Osteocyte (in vitro differentiated cells): ENCODE data around the gene CWC27. TPM values are rescaled to one million over a fixed set of nuclear protein-coding genes. Genes with fewer than 3 reads are reported as not detected.

Experiments used
- DNase-seq: peaks from one replicate; pipeline ENCODE4 v3.0.0; 2021; ENCODE audit warnings: mixed read lengths; ENCODE audit not compliant: unreplicated experiment; ENCODE audit errors: extremely low spot score
- H3K27ac Mint-ChIP-seq: one replicate; pipeline ENCODE4 v1.8.0; 2021; ENCODE audit warnings: mild to moderate bottlenecking, mixed read lengths; ENCODE audit not compliant: unreplicated experiment
- H3K27me3 Mint-ChIP-seq: one replicate; pipeline ENCODE4 v1.8.0; 2021; ENCODE audit warnings: mixed read lengths; ENCODE audit not compliant: unreplicated experiment
- H3K36me3 Mint-ChIP-seq: one replicate; pipeline ENCODE4 v1.8.0; 2021; ENCODE audit warnings: mixed read lengths; ENCODE audit not compliant: unreplicated experiment
- H3K4me1 Mint-ChIP-seq: one replicate; pipeline ENCODE4 v1.8.0; 2021; ENCODE audit warnings: mixed read lengths; ENCODE audit not compliant: unreplicated experiment
- H3K4me3 Mint-ChIP-seq: one replicate; pipeline ENCODE4 v1.8.0; 2021; ENCODE audit warnings: mild to moderate bottlenecking, moderate library complexity, mixed read lengths; ENCODE audit not compliant: unreplicated experiment
- H3K9me3 Mint-ChIP-seq: one replicate; pipeline ENCODE4 v1.8.0; 2021; ENCODE audit warnings: mixed read lengths; ENCODE audit not compliant: unreplicated experiment
- CTCF ChIP-seq: fragments of 200-600 bp; sonication (generic); IDR thresholded peaks from 2 replicates; pipeline ENCODE4 v1.5.0; 2021; ENCODE audit warnings: antibody characterized with exemption, mild to moderate bottlenecking, moderate library complexity
- total RNA-seq: library from RNA; stranded (reverse); gene quantifications from 2 replicates; pipeline ENCODE4 v1.2.1, GENCODE V29; 2021

Gene CWC27
- total RNA-seq, 1 donor from 2014 or later = 24.7 TPM

GRCh38 chr5:64971513-64971912 lies 202.8 kb downstream of the CWC27 start:
- H3K4me1 Mint-ChIP-seq = no peaks in the 10 kb centered on the region

GRCh38 chr5:64971990-64972389 lies 203.3 kb downstream of the CWC27 start:
- Mint-ChIP-seq H3K9me3 (no peaks in the 10 kb centered on the region), H3K4me3 (no peak overlapping the region), H3K36me3 (peaks cover 19% of the 10 kb centered on the region), H3K27ac (no peak overlapping the region), H3K27me3 (no peaks in the 10 kb centered on the region), H3K4me1 (no peaks in the 10 kb centered on the region)
- DNase-seq = no peak
- TF ChIP-seq CTCF = no peak

More at GRCh38 chr5:64971513-64971912, 202.8 kb downstream of the CWC27 start:
- Mint-ChIP-seq H3K27ac (no peak overlapping the region), H3K9me3 (no peaks in the 10 kb centered on the region), H3K27me3 (no peaks in the 10 kb centered on the region), H3K4me3 (no peak overlapping the region), H3K36me3 (peaks cover 19% of the 10 kb centered on the region)
- peak; percentile 34 for TF ChIP-seq CTCF
- DNase-seq = no peak

GRCh38 chr5:64972591-64972990 lies 203.9 kb downstream of the CWC27 start:
- Mint-ChIP-seq H3K27me3 (no peaks in the 10 kb centered on the region), H3K4me1 (no peaks in the 10 kb centered on the region), H3K9me3 (no peaks in the 10 kb centered on the region), H3K4me3 (no peak overlapping the region), H3K27ac (no peak overlapping the region), H3K36me3 (peaks cover 20% of the 10 kb centered on the region)
- TF ChIP-seq CTCF = no peak
- DNase-seq = no peak

- no peak for DNase-seq
- Mint-ChIP-seq H3K9me3 (no peaks in the 10 kb centered on the region), H3K27ac (no peak overlapping the region), H3K4me1 (no peaks in the 10 kb centered on the region), H3K27me3 (no peaks in the 10 kb centered on the region), H3K36me3 (peaks cover 25% of the 10 kb centered on the region), H3K4me3 (no peak overlapping the region)
- no peak for TF ChIP-seq CTCF
Observed at GRCh38 chr5:64973215-64973614, 204.5 kb downstream of the CWC27 start.

GRCh38 chr5:64977779-64978178 lies 209.0 kb downstream of the CWC27 start:
- no peak overlapping the region for H3K4me3 Mint-ChIP-seq
- H3K27me3 Mint-ChIP-seq = no peaks in the 10 kb centered on the region
- no peak for TF ChIP-seq CTCF
- DNase-seq = no peak
- no peaks in the 10 kb centered on the region for H3K9me3 Mint-ChIP-seq
- H3K4me1 Mint-ChIP-seq = no peaks in the 10 kb centered on the region
- H3K27ac Mint-ChIP-seq = no peak overlapping the region
- H3K36me3 Mint-ChIP-seq = peaks cover 26% of the 10 kb centered on the region
